ENCODE measurements around the gene GOSR1.
"Not testable (repeated sequence)": the region's sequence is repeated elsewhere in the genome, so short reads cannot be mapped to it uniquely, and the experiment has no call there.

The GOSR1 gene

GRCh38 chr17:30549864-30550511 is 72.8 kb downstream of the GOSR1 start:
- ATAC-seq: no peak
- TF ChIP-seq ISL1 (CRISPR knock-in tag; IDR thresholded peaks at IDR 0.05) (no peak), CSDC2 (CRISPR knock-in tag; IDR thresholded peaks at IDR 0.05) (no peak), OSR1 (CRISPR knock-in tag; IDR thresholded peaks at IDR 0.05) (no peak), TOX (CRISPR knock-in tag; IDR thresholded peaks at IDR 0.05; ENCODE audit: borderline replicate concordance) (no peak), ESRRG (CRISPR knock-in tag; IDR thresholded peaks at IDR 0.05) (no peak), TSHZ2 (CRISPR knock-in tag; IDR thresholded peaks at IDR 0.05) (no peak), BACH2 (CRISPR knock-in tag; IDR thresholded peaks at IDR 0.05; ENCODE audit: borderline replicate concordance) (no peak), ZFP30 (CRISPR knock-in tag; IDR thresholded peaks at IDR 0.05) (no peak), ZNF8 (CRISPR knock-in tag; IDR thresholded peaks at IDR 0.05) (no peak), PPARA (CRISPR knock-in tag; IDR thresholded peaks at IDR 0.05; ENCODE audit: borderline replicate concordance) (no peak), ZNF70 (CRISPR knock-in tag; IDR thresholded peaks at IDR 0.05) (no peak), GLIS3 (CRISPR knock-in tag; IDR thresholded peaks at IDR 0.05) (no peak), RARB (CRISPR knock-in tag; IDR thresholded peaks at IDR 0.05) (no peak), TCF4 (CRISPR knock-in tag; IDR thresholded peaks at IDR 0.05; ENCODE audit: borderline replicate concordance) (no peak), ZFP3 (CRISPR knock-in tag; IDR thresholded peaks at IDR 0.05) (no peak)
- TF ChIP-seq, protein P1, sequence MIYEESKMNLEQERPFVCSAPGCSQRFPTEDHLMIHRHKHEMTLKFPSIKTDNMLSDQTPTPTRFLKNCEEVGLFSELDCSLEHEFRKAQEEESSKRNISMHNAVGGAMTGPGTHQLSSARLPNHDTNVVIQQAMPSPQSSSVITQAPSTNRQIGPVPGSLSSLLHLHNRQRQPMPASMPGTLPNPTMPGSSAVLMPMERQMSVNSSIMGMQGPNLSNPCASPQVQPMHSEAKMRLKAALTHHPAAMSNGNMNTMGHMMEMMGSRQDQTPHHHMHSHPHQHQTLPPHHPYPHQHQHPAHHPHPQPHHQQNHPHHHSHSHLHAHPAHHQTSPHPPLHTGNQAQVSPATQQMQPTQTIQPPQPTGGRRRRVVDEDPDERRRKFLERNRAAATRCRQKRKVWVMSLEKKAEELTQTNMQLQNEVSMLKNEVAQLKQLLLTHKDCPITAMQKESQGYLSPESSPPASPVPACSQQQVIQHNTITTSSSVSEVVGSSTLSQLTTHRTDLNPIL (CRISPR knock-in tag; IDR thresholded peaks at IDR 0.05; ENCODE audit: low read depth): no peak
- TF ChIP-seq, protein P2, sequence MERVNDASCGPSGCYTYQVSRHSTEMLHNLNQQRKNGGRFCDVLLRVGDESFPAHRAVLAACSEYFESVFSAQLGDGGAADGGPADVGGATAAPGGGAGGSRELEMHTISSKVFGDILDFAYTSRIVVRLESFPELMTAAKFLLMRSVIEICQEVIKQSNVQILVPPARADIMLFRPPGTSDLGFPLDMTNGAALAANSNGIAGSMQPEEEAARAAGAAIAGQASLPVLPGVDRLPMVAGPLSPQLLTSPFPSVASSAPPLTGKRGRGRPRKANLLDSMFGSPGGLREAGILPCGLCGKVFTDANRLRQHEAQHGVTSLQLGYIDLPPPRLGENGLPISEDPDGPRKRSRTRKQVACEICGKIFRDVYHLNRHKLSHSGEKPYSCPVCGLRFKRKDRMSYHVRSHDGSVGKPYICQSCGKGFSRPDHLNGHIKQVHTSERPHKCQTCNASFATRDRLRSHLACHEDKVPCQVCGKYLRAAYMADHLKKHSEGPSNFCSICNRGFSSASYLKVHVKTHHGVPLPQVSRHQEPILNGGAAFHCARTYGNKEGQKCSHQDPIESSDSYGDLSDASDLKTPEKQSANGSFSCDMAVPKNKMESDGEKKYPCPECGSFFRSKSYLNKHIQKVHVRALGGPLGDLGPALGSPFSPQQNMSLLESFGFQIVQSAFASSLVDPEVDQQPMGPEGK (CRISPR knock-in tag; IDR thresholded peaks at IDR 0.05; ENCODE audit: borderline replicate concordance): no peak

DNA sequence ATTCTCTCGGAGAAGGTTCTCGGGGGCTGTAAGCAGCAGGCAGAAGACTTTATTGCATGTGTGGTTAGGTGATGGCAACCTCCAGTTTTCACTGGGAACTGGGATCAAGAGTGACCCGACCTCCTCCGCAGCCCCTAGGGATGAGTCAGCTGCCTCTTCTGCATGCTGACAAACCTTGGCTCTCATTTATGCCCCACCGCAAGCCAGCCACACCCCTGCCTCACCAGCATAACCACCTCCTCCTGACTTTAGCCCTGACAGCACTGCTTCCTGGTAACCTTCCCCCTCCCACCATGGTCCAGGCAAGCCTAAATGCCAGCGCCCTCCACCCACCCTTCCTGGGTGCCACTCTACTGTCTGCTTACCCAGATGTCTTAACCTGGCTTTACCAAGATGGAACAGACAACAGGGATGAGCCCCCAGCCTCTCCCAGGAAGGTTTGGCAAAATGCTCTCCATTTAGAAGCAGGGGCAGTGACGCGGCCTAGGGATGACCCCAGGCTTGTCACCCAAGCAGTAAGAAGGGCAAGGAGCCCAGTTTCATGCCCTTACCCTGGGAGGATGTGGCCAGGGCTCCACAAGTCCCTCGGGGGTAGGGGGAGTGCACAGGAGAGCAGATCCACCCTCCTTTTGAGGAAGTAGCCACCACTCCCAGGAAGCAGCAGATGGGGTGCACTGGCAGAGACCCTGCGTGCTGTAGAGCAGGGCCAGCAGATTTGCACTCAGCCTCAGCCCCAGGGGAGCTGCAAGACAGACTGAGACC is 73.5 kb downstream of the GOSR1 start:
- TF ChIP-seq ZNF8 (CRISPR knock-in tag; IDR thresholded peaks at IDR 0.05) (no peak), GLIS3 (CRISPR knock-in tag; IDR thresholded peaks at IDR 0.05) (no peak), ISL1 (CRISPR knock-in tag; IDR thresholded peaks at IDR 0.05) (no peak), ESRRG (CRISPR knock-in tag; IDR thresholded peaks at IDR 0.05) (no peak), PPARA (CRISPR knock-in tag; IDR thresholded peaks at IDR 0.05; ENCODE audit: borderline replicate concordance) (no peak), POU6F1 (CRISPR knock-in tag; IDR thresholded peaks at IDR 0.05; ENCODE audit: borderline replicate concordance, low read depth) (no peak), SNAI2 (CRISPR knock-in tag; IDR thresholded peaks at IDR 0.05) (no peak), CSRNP3 (CRISPR knock-in tag; IDR thresholded peaks at IDR 0.05) (no peak), ZC3H10 (CRISPR knock-in tag; IDR thresholded peaks at IDR 0.05) (no peak), RARB (CRISPR knock-in tag; IDR thresholded peaks at IDR 0.05) (no peak), ZFP30 (CRISPR knock-in tag; IDR thresholded peaks at IDR 0.05) (no peak), OSR1 (CRISPR knock-in tag; IDR thresholded peaks at IDR 0.05) (no peak), TOX (CRISPR knock-in tag; IDR thresholded peaks at IDR 0.05; ENCODE audit: borderline replicate concordance) (no peak), ARNTL (CRISPR knock-in tag; IDR thresholded peaks at IDR 0.05; ENCODE audit: borderline replicate concordance, low read depth) (no peak)
- TF ChIP-seq, protein P2 (CRISPR knock-in tag; IDR thresholded peaks at IDR 0.05; ENCODE audit: borderline replicate concordance): no peak
- ATAC-seq: no peak

- ATAC-seq: not testable (repeated sequence)
Measured at GRCh38 chr17:30551274-30551995, 74.2 kb downstream of the GOSR1 start.

Measured in SK-N-SH treated with all-trans-retinoic acid at 6 μM for 48 hours (cell line).